Measurements from ENCODE around the gene BTG3. TPM values are rescaled to one million over a fixed set of nuclear protein-coding genes. Genes with fewer than 3 reads are reported as not detected.
A peak's percentile ranks its signal among the peaks of the same experiment; 100 is the strongest.

BTG3 gene
- total and polyA plus RNA-seq, 9 of the 15 experiments (the other 6 are each of a cell fraction or from before 2014, with no cell fraction given), result 11.7 to 43.0 (median 29.7) TPM

- TF ChIP-seq MGA (IDR thresholded peaks at IDR 0.05), result peak; percentile 70; the same call in 1 of the 2 replicates
- no peak for TF ChIP-seq ZNF217 (CRISPR knock-in tag; IDR thresholded peaks at IDR 0.05)
- TF ChIP-seq, protein P1, sequence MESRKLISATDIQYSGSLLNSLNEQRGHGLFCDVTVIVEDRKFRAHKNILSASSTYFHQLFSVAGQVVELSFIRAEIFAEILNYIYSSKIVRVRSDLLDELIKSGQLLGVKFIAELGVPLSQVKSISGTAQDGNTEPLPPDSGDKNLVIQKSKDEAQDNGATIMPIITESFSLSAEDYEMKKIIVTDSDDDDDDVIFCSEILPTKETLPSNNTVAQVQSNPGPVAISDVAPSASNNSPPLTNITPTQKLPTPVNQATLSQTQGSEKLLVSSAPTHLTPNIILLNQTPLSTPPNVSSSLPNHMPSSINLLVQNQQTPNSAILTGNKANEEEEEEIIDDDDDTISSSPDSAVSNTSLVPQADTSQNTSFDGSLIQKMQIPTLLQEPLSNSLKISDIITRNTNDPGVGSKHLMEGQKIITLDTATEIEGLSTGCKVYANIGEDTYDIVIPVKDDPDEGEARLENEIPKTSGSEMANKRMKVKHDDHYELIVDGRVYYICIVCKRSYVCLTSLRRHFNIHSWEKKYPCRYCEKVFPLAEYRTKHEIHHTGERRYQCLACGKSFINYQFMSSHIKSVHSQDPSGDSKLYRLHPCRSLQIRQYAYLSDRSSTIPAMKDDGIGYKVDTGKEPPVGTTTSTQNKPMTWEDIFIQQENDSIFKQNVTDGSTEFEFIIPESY (CRISPR knock-in tag; IDR thresholded peaks at IDR 0.05), result no peak
- TF ChIP-seq HIVEP1 (CRISPR knock-in tag; IDR thresholded peaks at IDR 0.05), result no peak
- TF ChIP-seq NFE2 (IDR thresholded peaks at IDR 0.05; ENCODE audit: low read depth), result no peak
- TF ChIP-seq BRD4 (IDR thresholded peaks at IDR 0.05), result peak; percentile 53
- TF ChIP-seq ZNF316 (IDR thresholded peaks at IDR 0.05), result no peak
- TF ChIP-seq ZNF277 (CRISPR knock-in tag; IDR thresholded peaks at IDR 0.05; ENCODE audit: borderline replicate concordance), result no peak
- TF ChIP-seq ZNF583 (CRISPR knock-in tag; IDR thresholded peaks at IDR 0.05), result 0 out of 2 replicates have a peak, but pooled peaks have one; percentile 18
- TF ChIP-seq NELFE (IDR thresholded peaks at IDR 0.05; ENCODE audit: insufficient read depth, insufficient read length), result no peak
- no peak for TF ChIP-seq SAFB2 (IDR thresholded peaks at IDR 0.05; ENCODE audit: borderline replicate concordance, low read depth, low read length, severe bottlenecking)
- TF ChIP-seq SIN3A (IDR thresholded peaks at IDR 0.05; ENCODE audit: borderline replicate concordance in 2 of 2, control insufficient read depth in 1 of 2, low read depth in 2 of 2, low read length in 2 of 2), result no peak
These were observed at the start of gene BTG3 (continued) for GRCh38 chr21:17612565-17613241.

Data from K562 (cell line).